ENCODE results near the gene LRRK1. TPM values are rescaled to one million over a fixed set of nuclear protein-coding genes. Genes with fewer than 3 reads are reported as not detected.

LRRK1 gene
- total and polyA plus RNA-seq, 2 of the 13 experiments (the other 11 are each of a cell fraction or from before 2014, with no cell fraction given): 0.13 to 1.2 TPM

- TF ChIP-seq ZMYM2 (CRISPR knock-in tag; IDR thresholded peaks at IDR 0.05) (no peak), ZSCAN30 (CRISPR knock-in tag; IDR thresholded peaks at IDR 0.05) (no peak), TOPORS (CRISPR knock-in tag; IDR thresholded peaks at IDR 0.05) (peak; percentile 62; the same call in 1 of the 2 replicates), ZNF350 (CRISPR knock-in tag; IDR thresholded peaks at IDR 0.05; ENCODE audit: borderline replicate concordance, low read depth) (peak; percentile 56; the same call in 1 of the 2 replicates), SKIL (CRISPR knock-in tag; IDR thresholded peaks at IDR 0.05; ENCODE audit: borderline replicate concordance) (peak; percentile 94), ZNF724P (CRISPR knock-in tag; IDR thresholded peaks at IDR 0.05; ENCODE audit: borderline replicate concordance) (no peak), YEATS4 (CRISPR knock-in tag; IDR thresholded peaks at IDR 0.05; ENCODE audit: borderline replicate concordance) (peak; percentile 59; the same call in 1 of the 2 replicates), AGO1 (IDR thresholded peaks at IDR 0.05; ENCODE audit: low read depth, low read length, poor library complexity, severe bottlenecking) (no peak), ZNF619 (CRISPR knock-in tag; IDR thresholded peaks at IDR 0.05) (no peak), ZNF446 (CRISPR knock-in tag; IDR thresholded peaks at IDR 0.05) (no peak), ZNF674 (CRISPR knock-in tag; IDR thresholded peaks at IDR 0.05; ENCODE audit: low read depth) (no peak), AFF4 (CRISPR knock-in tag; IDR thresholded peaks at IDR 0.05) (no peak), KLF15 (CRISPR knock-in tag; IDR thresholded peaks at IDR 0.05; ENCODE audit: borderline replicate concordance) (no peak), BHLHE40 (IDR thresholded peaks at IDR 0.05; ENCODE audit: low read length) (0 out of 2 replicates have a peak, but pooled peaks have one; percentile 35), FOXJ3 (CRISPR knock-in tag; IDR thresholded peaks at IDR 0.05; ENCODE audit: borderline replicate concordance) (peak; percentile 45; the same call in 1 of the 2 replicates), ZNF549 (CRISPR knock-in tag; IDR thresholded peaks at IDR 0.05) (no peak), IKZF1 (IDR thresholded peaks at IDR 0.05) (no peak), ZSCAN9 (CRISPR knock-in tag; IDR thresholded peaks at IDR 0.05; ENCODE audit: borderline replicate concordance) (no peak)
- TF ChIP-seq, protein P1, sequence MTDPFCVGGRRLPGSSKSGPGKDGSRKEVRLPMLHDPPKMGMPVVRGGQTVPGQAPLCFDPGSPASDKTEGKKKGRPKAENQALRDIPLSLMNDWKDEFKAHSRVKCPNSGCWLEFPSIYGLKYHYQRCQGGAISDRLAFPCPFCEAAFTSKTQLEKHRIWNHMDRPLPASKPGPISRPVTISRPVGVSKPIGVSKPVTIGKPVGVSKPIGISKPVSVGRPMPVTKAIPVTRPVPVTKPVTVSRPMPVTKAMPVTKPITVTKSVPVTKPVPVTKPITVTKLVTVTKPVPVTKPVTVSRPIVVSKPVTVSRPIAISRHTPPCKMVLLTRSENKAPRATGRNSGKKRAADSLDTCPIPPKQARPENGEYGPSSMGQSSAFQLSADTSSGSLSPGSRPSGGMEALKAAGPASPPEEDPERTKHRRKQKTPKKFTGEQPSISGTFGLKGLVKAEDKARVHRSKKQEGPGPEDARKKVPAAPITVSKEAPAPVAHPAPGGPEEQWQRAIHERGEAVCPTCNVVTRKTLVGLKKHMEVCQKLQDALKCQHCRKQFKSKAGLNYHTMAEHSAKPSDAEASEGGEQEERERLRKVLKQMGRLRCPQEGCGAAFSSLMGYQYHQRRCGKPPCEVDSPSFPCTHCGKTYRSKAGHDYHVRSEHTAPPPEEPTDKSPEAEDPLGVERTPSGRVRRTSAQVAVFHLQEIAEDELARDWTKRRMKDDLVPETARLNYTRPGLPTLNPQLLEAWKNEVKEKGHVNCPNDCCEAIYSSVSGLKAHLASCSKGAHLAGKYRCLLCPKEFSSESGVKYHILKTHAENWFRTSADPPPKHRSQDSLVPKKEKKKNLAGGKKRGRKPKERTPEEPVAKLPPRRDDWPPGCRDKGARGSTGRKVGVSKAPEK (CRISPR knock-in tag; IDR thresholded peaks at IDR 0.05; ENCODE audit: borderline replicate concordance): no peak
- TF ChIP-seq, protein P2, sequence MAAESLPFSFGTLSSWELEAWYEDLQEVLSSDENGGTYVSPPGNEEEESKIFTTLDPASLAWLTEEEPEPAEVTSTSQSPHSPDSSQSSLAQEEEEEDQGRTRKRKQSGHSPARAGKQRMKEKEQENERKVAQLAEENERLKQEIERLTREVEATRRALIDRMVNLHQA (CRISPR knock-in tag; IDR thresholded peaks at IDR 0.05): no peak
Observed at GRCh38 chr15:101091080-101092017, 172.2 kb downstream of the LRRK1 start (continued).
